VCaP (cell line): ENCODE measurements around the gene SERPIND1.

Experiments
- H3K27ac ChIP-seq: fragments of 450-650 bp; 2 replicates; pipeline ENCODE4 v1.5.1; 2017
- TF ChIP-seq, protein P1 (sequence below): fragments of 450-650 bp; conservative IDR thresholded peaks from 2 replicates; pipeline ENCODE4 v1.5.1; 2017; ENCODE audit warnings: mild to moderate bottlenecking, moderate library complexity

SERPIND1 gene

DNA sequence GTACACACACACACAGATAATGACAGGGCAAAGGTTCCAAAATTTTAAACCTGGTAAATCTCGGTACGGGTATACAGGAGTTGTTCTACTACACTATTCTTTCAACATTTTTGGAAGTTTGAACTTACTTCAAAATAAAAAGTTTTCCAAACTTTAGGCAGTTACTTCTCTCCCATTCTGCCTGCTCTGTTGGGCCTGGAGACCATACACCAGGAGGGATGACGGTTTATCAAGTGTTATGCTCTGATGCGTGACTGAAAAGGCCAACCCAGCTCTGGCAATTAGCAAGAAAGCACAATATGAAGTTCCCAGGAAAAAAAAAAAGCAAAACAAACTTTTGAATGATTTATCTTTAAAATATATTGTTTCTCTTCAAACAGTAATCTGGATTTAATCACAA lies 969 bp downstream of the SERPIND1 start:
- TF ChIP-seq, protein P1, sequence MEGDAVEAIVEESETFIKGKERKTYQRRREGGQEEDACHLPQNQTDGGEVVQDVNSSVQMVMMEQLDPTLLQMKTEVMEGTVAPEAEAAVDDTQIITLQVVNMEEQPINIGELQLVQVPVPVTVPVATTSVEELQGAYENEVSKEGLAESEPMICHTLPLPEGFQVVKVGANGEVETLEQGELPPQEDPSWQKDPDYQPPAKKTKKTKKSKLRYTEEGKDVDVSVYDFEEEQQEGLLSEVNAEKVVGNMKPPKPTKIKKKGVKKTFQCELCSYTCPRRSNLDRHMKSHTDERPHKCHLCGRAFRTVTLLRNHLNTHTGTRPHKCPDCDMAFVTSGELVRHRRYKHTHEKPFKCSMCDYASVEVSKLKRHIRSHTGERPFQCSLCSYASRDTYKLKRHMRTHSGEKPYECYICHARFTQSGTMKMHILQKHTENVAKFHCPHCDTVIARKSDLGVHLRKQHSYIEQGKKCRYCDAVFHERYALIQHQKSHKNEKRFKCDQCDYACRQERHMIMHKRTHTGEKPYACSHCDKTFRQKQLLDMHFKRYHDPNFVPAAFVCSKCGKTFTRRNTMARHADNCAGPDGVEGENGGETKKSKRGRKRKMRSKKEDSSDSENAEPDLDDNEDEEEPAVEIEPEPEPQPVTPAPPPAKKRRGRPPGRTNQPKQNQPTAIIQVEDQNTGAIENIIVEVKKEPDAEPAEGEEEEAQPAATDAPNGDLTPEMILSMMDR: no peak
- H3K27ac ChIP-seq: 0 out of 2 replicates have a peak overlapping the region, but pooled peaks have one; percentile 1

DNA sequence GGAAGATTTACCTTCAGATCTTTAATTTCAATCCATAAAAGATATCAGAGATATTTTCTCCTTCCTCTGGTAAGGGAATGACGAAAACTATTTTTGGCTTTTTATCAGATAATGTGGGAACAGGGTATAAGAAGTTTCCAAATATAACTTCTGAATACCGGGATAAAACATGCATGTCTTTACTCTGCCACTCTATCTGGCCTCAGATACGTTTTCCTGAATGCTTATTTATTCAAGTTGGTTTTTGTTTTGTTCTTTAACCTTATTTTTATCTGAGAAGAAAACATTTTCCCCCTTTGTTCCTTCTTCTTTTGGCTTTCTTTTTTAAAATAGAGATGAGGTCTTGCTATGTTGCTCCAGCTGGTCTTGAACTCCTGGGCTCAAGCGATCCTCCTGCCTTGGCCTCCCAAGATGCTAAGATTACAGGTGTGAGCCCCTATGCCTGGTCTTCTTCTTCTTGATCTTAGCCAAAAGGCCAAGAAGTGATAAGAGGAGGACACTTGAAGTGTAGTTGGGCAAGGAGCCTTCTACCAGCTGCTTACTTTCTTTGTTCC lies 1.5 kb downstream of the SERPIND1 start:
- TF ChIP-seq, protein P1: no peak
- peak overlapping the region; percentile 98; the same call in 1 of the 2 replicates for H3K27ac ChIP-seq

DNA sequence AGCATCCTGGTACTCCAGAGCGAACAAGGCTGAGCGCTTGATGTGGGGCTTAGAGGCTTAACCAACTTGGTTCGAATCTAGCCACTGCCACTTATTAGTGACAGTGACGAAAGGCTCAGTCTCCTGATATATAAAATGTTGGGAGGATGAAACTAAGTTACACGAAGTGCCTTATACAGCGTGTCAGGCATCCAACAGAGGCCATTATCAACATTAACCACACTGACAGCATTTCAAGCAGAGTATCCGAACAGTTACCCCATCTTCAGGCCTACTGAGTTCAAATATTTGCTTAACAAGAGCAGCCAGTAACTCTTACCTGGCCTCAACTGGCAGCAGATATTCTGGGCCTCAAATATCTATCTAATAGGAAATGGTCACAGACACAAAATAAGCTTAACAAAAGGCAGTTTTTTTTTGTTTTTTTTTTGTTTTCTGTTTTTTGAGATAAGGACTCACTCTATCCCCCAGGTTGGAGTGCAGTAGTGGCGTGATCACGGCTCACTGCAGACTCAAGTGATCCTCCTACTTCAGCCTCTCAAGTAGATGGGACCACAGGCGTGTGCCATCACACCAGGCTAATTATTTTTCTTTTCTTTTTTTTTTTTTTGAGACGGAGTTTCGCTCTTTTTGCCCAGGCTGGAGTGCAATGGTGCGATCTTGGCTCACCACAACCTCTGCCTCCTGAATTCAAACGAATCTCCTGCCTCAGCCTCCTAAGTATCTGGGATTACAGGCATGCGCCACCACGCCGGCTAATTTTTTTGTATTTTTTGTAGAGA lies 2.9 kb downstream of the SERPIND1 start:
- TF ChIP-seq, protein P1: no peak
- H3K27ac ChIP-seq: peak overlapping the region; percentile 98

DNA sequence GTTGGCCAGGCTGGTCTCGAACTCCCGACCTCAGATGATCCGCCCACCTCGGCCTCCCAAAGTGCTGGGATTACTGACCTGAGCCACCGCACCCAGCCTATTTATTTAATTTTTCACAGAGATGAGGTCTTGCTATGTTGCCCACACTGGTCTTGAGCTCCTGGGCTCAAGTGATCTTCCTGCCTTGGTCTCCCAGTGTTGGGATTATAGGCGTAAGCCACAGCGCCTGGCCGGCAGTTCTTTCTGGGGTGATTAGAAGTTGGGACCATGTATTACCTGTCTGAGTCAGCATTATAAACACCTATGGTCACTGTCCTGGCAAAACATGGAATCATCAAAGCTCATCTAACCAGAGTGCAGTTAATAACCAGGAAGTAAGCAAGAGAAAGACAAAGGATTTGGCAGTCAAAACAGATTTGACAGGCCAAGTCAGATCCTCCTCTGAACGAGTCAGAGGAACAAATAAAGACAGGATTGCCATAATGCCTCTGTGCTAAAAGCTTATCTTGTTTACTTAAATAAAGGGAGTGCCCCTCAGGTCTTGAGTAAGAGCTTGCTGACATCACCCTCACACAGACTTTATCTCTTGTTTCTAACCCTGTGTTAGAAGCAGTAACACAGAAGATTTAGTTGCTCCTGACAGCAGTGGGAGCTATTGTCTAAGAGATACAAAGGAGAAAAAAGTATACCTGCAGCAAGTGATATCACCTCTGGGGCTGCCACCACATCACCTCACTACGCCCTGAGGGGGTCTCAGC lies 3.7 kb downstream of the SERPIND1 start:
- H3K27ac ChIP-seq: peak overlapping the region; percentile 98
- TF ChIP-seq, protein P1: peak; percentile 53

DNA sequence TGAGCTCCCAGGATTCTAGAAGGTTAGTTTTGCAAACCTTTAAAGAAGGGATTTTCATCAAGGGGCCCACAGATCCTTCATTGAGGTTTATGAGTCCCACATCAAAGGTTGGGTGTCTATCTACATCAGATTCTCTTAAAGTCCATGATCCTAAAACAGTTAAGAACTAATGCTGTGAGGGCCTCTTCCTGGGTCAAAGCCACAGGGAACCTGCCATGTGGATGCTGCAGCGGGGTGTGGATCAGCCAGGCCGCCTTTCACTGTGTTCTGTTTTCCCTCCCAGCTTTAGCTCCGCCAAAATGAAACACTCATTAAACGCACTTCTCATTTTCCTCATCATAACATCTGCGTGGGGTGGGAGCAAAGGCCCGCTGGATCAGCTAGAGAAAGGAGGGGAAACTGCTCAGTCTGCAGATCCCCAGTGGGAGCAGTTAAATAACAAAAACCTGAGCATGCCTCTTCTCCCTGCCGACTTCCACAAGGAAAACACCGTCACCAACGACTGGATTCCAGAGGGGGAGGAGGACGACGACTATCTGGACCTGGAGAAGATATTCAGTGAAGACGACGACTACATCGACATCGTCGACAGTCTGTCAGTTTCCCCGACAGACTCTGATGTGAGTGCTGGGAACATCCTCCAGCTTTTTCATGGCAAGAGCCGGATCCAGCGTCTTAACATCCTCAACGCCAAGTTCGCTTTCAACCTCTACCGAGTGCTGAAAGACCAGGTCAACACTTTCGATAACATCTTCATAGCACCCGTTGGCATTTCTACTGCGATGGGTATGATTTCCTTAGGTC lies 5.3 kb downstream of the SERPIND1 start:
- H3K27ac ChIP-seq: peak overlapping the region; percentile 98
- TF ChIP-seq, protein P1: no peak

DNA sequence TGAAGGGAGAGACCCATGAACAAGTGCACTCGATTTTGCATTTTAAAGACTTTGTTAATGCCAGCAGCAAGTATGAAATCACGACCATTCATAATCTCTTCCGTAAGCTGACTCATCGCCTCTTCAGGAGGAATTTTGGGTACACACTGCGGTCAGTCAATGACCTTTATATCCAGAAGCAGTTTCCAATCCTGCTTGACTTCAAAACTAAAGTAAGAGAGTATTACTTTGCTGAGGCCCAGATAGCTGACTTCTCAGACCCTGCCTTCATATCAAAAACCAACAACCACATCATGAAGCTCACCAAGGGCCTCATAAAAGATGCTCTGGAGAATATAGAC lies 5.9 kb downstream of the SERPIND1 start:
- H3K27ac ChIP-seq: peak overlapping the region; percentile 98

More for the DNA sequence above, 5.9 kb downstream of the SERPIND1 start:
- TF ChIP-seq, protein P1: no peak
